Activated CD8-positive, alpha-beta memory T cell treated with anti-CD3 and anti-CD28 coated beads, Interleukin-2, amount 50 U/mL, for 24 hours (primary cell): ENCODE measurements around the gene KCNJ4.

ENCODE experiments used
- DNase-seq: peaks from one replicate; pipeline ENCODE4 v3.0.0-alpha.2; 2020; ENCODE audit errors: extremely low read depth

Gene KCNJ4

DNA sequence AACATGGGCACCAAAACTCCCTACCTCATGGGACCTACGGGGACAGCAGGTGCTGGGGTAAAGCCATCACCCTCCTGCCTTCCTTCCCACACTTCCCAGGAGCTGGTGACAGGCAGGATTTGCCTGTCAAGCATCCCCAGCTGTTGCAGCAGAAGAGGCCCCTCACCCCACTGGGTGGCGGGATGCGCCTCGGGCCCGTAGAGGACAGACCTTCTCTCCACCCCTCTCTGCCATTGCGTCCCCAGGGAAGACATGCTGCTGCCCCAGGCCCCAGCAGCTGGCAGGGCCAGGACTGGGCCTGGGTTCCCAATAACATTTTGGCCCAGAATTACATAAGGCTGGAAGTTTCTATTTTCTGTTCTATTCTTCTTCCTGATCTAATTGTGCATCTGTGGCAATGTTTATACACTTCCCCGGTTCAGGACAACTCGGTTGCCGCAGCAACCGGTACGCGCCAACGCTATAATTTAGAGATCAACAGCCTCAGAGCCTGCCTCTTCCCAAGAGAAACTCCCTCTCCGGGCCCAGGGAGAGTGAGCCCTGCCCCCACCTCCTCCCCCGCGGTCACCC, 25.4 kb downstream of the KCNJ4 start:
- DNase-seq, result no peak

DNA sequence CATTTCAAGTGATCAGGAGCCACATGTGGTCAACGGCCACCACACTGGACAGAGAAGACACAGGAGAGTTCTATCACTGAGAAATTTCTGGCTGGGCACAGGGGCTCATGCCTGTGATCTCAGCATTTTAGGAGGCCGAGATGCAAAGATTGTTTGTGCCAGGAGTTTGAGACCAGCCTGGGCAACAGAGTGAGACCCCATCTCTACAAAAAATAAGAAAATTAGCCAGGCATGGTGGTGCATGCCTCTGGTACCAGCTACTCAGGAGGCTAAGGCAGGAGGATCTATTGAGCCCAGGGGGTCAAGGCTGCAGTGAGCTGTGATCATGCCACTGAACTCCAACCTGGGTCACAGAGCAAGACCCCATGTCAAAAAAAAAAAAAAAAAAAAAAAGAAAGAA, 26.3 kb downstream of the KCNJ4 start:
- DNase-seq, result no peak

DNA sequence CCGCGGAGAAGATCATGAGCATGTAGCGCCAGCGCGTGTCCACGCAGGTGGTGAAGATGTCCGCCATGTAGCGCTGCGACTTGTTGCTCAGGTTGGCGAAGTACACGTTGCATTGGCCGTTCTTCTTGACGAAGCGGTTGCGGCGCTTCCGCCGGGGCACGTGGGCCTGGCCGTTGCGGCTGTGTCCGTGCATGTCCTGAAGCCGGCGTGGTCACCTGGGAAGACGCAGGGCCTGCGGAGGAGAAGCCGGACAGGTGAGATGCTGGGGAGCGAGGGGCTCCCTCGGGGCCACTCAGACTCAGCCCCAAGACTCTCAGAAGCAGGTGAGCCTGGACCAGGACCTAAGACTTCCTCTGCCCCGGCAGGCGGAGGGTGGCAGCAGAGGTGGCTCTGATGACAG, 27.1 kb downstream of the KCNJ4 start:
- DNase-seq, result no peak

DNA sequence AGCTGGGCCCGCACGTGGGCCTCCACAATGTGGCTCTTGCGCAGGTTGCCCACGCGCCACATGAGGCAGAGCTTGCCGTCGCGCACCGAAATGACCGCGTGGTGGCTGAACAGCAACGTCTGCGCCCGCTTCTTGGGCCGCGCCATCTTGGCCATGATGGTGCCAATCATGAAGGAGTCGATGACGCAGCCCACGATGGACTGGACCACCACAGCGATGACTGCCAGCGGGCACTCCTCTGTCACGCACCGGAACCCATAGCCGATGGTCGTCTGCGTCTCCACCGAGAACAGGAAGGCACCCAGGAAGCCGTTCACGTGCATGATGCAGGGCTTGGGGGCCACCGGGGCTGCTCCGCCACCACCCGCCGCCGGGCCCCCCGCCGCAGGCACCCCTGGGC, 27.5 kb downstream of the KCNJ4 start:
- no peak for DNase-seq

DNA sequence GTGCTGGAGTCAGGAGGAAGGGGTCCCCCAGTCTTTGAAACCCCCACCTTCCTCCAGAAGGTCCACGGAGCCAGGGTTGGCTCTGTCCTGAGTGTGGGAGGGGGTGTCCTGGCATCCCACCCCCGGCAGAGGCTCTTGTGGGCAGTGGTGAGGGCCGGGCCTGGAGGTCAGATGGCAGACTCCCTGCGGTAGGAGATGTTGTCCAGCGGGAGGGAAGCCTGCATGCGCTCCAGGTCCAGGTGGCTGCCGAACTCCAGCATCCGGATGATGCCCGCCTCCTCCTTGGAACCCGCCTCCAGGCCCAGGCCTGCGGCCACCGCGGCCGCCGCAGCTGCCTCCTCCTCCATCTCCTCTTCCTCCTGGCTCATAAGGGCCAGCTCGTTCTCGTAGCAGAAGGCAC, 28.4 kb downstream of the KCNJ4 start:
- no peak for DNase-seq

DNA sequence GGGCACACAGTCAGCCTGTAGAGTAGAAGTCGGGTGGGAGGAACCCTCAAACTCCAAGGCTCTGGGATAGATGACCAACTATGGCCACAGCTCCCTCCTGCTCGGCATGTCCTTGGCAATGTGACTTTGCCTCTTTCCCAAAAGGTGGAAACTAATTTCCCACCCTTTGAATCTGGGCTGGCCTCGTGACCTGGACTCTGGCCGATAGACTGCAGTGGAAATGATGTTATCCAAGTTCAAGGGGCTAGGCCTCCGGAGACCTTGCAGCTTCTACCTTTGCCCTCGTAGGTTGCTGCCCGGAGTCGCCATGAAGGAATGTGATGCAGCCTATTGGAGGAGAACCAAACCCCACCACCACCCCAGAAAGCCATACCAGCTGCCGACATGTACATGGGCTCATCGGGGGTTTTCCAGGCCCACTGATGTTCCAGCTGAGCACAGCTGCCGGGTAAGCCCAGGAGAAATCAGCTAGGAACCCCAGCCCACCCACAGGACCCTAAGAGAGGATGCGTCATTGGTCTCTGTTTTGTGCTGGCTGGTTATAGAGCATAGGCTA, 30.4 kb downstream of the KCNJ4 start:
- no peak for DNase-seq

DNA sequence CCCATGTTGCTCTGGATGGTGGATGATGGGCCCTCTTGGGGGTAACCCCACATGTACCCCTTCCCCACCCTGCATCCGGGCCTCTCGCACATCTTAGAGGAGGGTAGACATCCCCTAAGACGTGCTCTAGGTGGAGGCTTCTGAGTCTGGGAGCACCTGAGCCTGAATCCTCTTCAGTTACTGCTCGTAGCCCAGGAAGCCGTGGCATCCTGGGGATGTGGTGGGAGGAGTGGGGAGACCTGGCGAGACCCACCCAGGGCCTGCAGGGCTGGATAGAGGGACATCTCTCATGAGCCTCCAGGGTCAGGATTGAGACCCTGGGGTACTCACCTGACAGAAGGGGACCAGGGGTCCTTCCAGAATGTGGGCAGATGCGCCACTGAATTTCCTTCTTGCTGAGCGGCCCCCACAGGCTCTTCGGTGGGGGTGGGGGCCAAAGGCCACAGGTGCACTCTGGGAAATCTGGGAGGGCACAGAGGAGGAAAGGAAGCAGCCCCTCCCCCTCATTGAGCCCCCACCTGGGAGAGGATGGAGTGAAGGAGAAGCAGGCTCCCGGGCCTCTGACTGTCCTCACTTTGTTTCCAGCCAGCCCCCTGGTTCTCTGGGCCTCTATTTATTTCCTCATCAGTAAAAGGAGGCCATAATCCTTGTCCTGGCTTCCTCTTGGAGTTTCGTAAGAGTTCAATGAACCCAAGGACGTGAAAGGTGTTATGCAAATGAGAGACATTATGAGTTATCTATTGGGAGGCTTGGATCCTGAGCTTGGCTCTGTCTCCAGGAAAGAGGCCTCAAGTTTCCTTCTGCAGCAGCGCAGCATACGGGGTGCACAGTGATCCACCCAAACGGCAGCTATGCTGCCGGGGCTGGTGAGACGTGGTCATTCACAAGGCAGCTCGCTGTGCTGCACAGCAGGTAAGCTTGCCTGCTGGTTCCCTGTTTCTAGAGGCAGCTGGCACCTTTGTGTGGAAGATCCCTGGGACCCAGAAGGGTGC, 31.2 kb downstream of the KCNJ4 start:
- DNase-seq, result no peak

DNA sequence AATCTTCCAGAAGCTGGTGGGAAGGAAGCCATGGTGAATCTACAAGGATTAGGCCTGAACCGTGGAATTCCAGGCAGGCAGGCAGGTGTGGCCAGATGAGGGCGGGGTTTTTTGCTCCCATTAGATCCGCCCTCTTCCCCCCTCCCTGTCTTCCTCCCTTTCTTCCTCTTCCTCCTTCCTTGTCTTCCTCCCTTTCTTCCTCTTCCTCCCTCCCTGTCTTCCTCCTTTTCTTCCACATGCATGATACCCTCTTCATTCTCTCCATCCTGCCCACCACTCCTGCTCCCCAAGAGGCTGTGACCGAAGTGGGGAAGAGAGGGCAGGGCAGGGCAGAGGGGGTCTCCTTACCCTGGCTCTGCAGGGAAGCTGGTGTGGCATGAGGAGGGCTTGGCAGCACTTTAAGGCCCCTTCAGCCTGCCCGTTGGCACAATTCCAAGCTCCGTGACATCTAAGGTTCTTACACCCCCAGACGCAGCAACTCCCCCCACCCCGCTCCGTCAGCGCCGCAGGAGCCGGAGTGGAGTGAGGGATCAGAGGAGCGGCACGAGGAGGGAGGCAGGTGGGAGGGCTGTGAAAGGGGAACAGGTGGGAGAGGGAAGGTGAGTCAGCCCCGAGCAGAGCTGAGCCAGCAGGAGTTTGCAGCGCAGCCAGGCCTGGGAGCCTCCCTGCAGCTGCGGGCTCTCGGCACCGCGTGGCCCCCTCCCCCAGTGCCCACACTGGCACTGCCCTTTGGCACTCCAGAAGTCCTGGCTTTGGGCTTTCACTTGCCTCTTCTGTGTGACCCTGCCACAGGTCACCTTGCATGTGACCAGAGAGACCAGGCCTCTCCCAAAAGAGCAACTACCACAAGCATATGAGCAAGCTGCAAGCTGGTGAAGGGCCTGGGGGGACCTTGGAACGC, 32.1 kb downstream of the KCNJ4 start:
- DNase-seq, result no peak

DNA sequence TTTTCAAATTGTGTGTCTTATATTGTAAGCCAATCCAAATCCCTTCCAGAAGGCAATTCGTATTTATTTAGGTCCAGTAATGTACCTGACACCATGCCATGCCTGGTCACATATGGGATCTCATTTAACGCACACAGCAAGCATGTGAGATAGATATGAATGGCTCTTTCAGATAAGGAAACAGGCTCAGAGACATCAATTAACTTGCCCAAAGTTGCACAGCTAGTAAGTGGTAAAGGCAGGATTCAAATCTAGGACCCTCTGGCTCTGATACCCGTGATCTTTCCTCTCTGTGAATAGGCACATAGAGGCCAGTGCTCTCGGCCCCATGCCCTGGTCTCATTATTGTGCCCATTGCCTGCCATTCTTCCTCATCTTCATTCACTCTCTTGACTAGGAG, 34.3 kb downstream of the KCNJ4 start:
- DNase-seq, result no peak

DNA sequence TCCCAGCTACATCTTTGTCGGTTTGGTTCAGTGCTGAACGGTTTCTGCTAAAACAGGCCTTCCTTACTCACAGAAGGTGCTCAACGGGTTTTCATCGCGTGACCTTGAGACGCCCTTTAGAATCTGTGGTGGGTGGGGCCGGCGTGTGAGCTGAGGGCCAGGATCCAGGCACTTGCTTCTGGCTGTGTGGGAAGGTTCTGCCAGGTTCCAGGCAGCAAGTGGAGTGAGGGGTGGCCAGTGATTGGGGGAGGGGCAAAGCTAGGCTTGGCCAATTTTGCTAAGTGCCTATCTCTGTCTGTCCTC, 35.2 kb downstream of the KCNJ4 start:
- DNase-seq, result no peak

DNA sequence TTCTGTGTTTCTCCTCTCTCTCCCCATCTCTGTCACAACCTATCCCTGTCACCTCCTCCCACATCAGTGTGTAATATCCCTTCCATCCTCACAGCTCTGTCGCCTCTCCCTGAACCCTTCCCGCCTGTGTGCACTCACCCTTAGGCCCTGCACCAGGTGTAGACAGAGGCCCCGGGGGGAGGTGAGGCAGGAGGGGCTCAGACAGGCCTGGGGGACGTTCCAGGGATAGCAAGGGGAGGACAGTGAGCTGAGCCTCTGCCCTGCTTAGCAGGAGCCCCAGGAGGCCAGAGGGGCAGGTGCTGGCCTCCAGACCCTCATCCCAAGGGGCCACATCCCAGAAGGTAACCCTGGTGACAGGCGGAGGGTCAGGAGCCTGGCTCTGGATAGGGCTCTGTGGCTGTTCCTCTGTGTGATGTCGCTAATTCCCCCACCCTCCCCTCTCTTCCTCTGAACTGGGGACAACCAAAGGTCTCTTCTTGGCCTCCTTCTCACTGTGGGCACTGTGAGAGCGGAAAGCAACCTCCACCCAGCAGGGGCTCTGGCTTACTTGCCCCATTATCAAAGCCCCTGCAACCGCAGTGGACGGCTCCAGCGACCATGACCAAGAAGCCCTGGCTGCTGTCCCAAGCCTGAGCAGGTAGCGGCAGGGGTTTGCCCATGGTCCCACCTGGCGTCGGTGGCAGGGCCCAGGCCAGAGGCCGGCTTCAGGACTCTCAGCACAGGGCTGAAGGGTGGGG, 35.7 kb downstream of the KCNJ4 start:
- DNase-seq, result no peak

DNA sequence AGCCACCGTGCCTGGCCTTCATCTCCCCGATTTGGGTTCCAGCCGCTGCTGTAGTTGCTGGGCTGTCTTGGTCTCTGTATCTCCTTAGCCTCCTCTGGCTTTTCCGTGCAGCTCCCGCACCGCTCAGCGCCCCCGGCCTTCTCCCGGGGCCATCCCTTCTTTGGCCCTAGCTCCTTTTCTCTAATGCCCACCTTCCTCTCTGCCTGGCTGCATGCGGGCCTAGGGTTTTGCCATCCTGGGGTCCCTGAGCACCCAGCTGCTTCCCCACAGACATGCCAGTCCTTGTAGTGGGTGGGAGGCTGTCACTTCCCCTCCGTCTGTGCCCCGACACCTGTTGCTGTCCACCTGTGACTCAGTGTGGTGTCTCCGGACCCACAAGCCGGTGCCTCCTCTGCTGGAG, 36.4 kb downstream of the KCNJ4 start:
- no peak for DNase-seq

DNA sequence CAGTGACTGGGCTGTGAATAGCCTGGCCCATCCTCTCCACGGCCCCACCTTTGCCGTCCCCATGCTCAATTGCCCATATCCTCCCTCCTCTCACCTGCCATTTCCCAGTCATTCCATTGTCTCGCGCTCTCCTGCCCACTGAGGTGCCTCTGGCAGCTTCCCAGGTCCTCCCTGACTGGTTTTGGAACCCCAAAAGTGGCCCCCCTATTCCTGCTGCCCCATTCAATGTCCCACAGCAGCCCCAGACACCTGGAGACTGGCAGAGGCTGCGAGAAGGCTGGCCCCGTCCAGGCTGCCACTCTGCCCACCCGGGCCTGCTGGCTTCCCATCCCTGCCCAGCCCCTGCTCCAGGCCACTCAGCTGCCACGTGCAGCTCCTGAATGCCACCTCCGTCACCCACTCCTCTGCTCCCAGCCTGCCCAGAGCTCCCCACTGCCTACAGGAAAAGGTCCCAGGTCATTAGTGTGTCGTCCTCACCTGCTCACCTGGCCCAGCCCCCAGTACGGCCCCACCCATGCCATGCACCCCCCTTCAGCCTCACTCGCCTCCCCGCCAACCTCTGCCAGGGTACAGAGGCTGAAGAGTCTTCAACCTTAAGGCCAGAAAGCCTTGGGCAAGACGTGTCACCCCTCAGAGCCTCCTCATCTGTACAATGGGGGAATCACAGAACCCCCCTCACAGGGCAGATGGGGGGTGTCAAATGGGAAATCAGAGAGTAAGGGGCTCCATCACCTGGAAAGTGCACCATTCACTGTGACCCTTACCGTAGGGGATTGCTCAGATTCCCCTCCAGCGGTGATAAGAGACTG, 37.5 kb downstream of the KCNJ4 start:
- no peak for DNase-seq

DNA sequence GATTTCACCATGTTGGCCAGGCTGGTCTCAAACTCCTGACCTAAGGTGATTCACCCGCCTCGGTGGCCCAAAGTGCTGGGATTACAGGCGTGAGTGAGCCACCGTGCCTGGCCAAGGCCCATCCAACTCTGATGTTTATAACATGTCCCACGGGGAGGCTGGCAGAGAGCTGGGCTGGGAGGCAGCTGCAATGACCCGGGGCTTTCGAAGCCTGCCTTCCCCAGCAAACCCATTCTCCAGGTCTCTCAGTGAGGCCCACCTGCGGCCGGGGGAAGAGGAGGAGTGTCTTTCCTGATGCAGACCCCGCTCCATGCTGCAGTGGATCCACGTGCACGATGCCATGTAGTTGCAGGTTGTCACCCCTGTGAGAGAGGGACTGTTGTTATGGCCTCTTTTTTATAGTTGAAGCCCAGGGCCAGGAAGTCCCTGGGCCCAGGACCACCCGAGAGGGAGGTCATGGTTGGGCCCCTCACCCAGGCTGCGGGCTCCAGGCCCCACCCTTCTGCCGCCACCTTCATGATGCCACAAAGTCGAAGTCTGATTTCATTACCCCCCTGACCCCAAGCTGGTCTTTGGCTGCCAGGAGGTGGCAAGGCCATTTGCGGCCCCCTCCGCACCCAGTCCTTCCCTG, 38.3 kb downstream of the KCNJ4 start:
- DNase-seq, result no peak

DNA sequence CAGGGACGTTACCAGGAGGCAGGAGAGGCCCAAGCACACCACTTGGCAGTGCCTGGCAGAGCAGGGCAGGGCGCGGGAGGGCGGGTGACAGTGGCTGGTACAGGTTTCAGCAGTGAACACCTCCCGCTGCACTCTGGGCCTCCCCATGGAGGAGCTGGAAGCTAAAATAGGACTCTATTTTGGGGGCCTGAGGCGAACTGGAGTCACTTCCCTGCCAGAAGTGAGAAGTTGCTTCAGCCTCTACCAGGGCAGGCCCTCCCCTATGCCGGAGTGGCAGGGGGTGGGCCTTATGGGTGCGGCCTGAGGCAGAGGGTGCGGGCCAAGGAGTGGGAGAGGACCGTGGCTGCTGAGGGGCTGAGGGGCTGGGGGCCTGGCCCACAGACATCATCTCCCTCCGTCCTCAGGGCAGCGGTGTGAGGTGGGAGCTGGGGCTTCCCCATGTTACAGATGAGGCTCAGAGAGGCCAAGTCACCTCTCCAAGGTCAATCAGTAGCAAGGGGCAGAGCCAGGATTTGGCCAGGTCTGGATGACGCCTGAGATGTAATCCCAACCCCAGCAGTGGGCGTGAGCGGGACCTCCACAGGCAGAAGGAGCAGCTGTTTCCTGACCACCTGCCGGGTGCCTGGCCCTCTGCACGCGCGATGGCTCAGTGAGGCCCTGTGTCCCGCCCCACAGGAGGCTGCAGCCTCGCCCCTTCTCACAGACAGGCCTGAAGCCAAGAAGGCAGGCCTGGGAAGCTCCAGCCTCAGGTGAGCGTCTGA, 39.3 kb downstream of the KCNJ4 start:
- DNase-seq, result no peak

DNA sequence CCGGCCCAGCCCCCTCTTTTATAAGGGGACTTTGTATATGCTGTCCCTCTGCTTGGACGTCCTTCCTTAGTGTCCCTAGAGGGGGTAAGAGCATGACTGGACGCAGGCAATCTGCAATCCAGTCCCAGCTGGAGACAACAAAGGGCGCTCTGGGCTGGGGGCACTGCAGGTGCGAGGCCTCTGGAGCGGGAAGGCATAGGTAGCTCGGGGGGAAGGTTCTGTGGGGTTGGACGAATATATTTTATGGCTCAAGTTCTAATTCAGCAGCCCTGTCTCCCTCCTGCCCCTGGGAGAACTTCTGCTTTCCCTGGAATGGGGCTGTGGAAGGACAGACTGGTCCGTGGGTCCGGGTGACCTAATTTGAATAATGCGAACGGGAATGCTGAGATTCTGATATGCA, 40.0 kb downstream of the KCNJ4 start:
- DNase-seq, result no peak

DNA sequence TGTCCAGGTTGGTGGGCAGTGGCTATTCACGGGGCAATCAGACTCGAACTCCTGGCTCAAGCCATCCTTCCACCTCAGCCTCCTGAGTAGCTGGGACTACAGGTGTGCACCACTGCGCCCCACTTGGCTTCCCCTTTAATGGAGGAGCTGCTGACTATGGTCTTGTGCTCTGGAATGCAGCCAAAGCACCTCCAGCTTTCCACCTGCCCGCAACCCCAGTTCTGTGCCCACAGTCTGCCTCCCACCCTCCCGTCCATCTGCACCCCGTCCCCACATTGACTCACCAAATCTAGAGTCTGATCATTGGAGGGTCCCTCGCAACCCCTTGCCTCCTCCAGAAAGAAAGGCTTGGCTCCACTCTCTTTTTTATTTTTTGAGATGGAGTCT, 41.0 kb downstream of the KCNJ4 start:
- no peak for DNase-seq

DNA sequence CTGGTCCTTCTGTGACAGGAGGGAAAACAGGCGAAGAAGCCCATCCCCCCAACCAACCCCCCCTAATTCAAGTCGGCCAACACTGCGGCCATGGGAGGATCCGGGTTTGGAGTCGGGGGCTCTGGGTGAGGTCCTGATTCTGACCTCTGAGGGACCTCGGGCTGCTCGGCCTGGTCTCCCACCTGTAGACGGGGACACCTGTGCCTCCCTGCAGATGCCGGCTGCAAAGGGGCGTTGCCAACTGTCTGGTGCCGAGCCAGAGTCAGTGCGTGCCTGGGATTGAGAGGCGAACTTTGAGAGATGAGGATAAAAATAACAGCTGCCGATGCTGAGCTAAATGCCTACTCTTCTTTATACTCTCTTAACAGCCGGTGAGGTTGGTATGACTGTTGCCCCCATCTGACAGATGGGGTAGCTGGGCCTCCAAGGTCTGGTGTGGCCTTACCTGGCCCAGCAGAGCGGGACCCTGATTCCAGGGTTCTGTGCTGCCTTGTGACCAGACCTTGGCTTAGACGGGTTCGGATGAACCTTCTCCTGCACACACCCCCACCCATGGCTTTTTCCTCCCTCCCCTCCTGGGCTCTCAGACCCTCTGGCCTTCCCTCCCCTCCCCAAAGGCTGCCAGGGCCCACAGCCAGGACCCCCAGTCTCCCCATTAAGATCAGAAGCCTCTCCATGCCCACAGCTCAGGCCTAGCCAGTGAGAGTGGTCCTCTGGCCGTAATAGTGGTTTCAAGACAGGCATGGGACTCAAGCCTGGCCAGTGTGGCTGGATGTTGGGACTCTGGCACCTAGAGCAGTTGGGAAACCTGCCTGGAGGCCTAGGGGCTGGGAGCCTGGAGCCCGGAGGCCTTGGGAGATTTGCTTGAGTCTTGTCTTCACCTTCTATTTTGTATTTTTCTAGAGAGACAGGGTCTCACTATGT, 41.7 kb downstream of the KCNJ4 start:
- no peak for DNase-seq
